NCI-H82 treated with DMSO at 0.1 percent for 48 hours (cell line): ENCODE measurements around the gene PDSS1.

ENCODE experiments used
- DNase-seq: peaks from one replicate; lab custom pipeline; 2025; ENCODE audit not compliant: unreplicated experiment; lab: John Stamatoyannopoulos, UW

The PDSS1 gene

DNA sequence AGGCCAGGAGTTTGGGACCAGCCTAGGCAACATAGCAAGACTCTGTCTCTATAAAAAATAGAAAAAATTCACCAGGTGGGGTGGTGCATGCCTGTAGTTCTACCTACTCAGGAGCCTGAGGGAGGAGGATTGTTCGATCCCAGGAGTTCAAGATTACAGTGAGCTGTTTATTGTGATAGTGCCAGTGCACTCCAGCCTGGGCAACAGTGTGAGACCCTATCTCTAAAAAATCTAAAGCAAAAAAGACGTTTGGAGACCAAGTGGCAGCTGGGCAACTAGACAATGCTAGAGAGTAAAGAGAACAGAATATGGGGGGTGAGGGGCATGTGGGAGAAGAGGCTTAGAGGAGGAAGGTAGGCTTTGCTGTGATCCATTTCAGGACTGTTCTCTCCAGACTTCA, 1.4 kb downstream of the PDSS1 start:
- DNase-seq = no peak

DNA sequence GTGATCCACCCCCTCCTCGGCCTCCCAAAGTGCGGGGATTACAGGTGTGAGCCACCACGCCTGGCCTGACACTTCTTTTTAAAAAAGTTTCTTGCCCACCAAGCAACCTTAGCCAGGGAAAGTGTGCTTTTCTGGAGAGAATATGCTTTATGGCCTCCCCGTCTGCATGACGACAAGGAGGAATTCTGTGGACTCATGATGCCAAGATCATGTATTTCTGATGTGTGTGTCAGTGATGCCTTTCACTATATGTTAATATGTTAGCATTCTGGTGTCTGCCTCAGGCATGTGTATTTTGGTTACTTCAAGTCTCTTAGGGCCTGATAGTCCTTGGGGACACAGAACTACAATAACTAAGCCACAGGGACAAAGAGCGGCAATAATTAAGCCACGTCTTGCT, 2.1 kb downstream of the PDSS1 start:
- DNase-seq = no peak

- no peak for DNase-seq
These were observed 3.6 kb downstream of the PDSS1 start for GRCh38 chr10:26700884-26701630.

DNA sequence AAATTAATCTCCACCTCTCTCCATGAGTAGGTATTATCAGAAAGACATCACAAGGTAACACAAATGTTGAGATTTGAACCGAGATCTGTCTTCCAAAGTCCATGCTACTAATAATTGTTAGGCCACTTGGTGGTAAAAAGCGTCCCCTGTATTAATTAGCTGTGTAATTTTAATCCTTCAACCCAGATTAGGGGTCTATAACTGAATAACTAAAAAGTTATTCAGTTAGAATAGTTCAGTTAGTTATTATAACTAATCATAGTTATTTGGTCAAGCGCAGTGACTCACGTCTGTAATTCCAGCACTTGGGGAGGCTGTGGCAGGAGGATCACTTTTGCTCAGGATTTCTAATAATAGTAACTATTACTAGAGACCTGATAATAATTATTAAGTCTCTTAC, 5.6 kb downstream of the PDSS1 start:
- DNase-seq = no peak

- DNase-seq = no peak
These were observed 6.5 kb downstream of the PDSS1 start for GRCh38 chr10:26703974-26704373.

DNA sequence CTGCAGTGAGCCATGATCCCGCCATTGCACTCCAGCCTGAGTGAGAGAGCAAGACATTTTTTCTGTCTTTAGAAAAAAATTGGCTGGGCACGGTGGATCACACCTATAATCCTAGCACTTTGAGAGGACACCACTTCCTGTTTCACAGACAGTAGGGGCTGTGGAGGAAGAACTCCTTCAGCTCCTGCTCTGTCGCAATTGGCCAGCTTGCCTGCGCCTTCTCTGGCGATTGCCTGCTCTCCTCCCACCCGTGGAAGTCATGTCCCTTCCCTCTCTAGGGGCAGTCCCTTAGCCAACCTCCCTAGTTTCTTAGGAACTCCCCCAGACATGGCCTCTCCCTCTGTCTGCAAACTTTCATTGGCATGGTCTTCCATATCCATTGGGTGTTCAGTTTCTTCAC, 8.7 kb downstream of the PDSS1 start:
- no peak for DNase-seq

- DNase-seq = no peak
These were observed 9.4 kb downstream of the PDSS1 start for GRCh38 chr10:26706936-26707335.

GRCh38 chr10:26711324-26711723, 13.8 kb downstream of the PDSS1 start:
- DNase-seq = no peak

GRCh38 chr10:26714415-26715136, 17.1 kb downstream of the PDSS1 start:
- no peak for DNase-seq

- no peak for DNase-seq
These were observed 17.6 kb downstream of the PDSS1 start for GRCh38 chr10:26715137-26715487.

GRCh38 chr10:26717476-26717875, 20.0 kb downstream of the PDSS1 start:
- DNase-seq = no peak

DNA sequence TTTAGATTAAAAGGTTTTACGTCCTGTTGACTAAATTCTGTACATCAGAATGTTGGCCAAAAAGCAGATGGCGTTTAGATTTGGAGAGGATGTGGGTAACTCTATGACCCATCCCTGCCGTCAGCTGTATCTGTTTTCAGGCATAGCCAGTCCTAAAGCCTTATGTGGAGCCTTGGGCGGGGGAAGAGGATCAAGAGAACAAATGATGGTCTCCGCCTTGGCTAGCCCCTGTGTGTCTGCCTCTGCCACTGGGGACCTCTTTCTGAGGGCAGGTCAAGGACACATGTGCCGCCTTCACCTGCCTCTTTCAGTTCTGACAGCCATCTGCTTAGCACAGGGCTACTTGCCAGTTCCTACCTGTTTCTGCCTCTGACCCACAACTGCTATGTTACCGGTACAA, 24.1 kb downstream of the PDSS1 start:
- DNase-seq = no peak

- no peak for DNase-seq
These were observed 25.5 kb downstream of the PDSS1 start for GRCh38 chr10:26723016-26723415.

GRCh38 chr10:26725837-26726727, 28.6 kb downstream of the PDSS1 start:
- DNase-seq = no peak

GRCh38 chr10:26727005-26727404, 29.5 kb downstream of the PDSS1 start:
- DNase-seq = no peak

DNA sequence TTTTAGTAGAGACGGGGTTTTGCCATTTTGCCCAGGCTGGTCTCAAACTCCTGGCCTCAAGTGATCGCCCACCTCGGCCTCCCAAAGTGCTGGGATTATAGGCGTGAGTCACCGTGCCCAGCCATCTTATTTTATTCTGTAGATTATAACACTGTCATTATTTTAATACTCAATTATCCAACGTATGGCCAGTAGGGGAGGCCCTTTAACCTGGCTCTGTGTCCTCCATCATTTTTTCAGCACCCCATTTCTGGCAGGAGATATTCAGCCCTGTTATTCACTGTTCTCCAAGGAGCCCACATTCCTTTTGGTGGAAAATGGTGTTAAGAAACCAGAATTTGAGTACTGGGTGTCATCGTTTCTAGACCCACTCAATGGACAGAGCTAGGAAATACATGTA, 31.5 kb downstream of the PDSS1 start:
- no peak for DNase-seq

DNA sequence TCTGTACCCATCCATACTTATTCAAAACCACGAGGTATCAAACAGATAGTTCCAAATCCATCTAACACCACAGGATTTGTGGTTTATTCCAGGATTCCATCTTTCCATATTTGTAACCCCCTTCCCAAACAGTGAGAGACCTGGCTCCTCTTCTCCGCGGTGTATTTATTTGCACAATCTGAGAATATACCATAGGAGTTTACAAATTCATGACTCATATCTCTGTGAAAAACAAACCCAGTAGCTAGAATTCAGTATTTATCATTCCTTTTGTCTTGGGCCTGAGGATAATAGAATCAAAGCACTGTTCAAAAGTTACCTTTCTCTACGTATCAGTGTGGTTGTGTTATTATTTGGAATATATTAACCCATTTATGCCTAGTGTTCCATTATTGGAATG, 31.9 kb downstream of the PDSS1 start:
- no peak for DNase-seq

DNA sequence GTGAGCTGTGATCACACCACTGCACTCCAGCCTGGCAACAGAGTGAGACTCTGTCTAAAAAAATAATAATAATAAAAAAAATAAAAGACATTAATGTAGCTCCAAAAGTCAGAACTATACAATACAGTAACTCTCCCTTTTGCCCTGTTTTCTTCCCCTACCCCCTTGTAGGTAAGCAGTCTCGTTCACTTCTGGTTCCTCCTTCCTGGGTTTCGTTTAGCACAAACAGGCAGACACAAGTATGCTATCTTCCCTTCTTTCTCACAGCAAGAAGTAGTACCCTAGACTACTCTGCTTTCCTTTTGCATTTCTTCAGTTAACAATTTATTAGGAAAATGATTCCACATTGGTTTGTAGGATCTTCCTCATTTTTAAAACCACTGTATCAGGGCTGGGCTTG, 33.1 kb downstream of the PDSS1 start:
- DNase-seq = no peak

DNA sequence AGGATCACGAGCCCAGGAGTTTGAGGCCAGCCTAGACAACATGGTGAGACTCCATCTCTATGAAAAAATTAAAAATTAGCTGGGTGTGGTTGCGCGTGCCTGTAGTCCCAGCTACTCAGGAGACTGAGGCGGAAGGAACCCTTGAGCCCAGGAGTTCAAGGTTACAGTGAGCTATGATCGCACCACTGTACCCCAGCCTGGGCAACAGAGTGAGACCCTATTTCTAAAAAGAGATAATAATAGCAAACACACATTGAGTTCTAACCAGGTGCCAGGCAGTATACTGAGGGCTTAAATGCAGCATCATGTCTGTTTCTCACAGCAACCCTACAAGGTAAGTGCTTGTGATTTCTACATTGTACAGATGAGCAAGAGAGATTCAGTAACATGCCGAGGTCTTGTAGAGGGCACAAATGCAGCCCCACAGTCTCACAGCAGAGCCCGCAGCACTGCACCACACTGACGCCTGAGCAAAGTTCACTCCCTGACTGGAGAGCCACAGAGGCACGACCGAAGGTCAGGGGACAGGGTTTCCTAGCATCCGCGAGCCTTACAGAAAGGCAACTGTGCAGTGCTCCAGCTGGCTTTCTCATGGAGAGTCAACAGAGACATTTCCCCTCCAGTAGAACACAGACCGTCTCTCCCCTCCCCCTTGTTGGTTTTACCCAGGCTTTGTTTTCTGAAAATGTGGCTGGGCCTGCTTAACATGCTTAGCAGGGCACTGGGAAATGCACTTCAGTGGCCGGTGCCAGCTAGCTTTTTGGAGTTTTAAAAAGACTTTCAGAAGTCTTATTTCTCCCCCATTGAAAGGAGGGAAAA, 36.5 kb downstream of the PDSS1 start:
- DNase-seq = no peak

GRCh38 chr10:26735435-26735834, 37.9 kb downstream of the PDSS1 start:
- no peak for DNase-seq

GRCh38 chr10:26737730-26738129, 40.2 kb downstream of the PDSS1 start:
- no peak for DNase-seq
